Measurements from ENCODE around the gene SPATA32.

Gene SPATA32

GRCh38 chr17:45246338-45246737, 15.6 kb downstream of the SPATA32 start:
- DNase-seq = no peak

GRCh38 chr17:45244725-45245656, 16.9 kb downstream of the SPATA32 start:
- no peak for DNase-seq

- peak; percentile 92 for DNase-seq
Measured at GRCh38 chr17:45243750-45244149, 18.1 kb downstream of the SPATA32 start.

- DNase-seq = no peak
Measured at GRCh38 chr17:45242029-45242414, 19.9 kb downstream of the SPATA32 start.

- peak; percentile 72 for DNase-seq
Measured at GRCh38 chr17:45241328-45242028, 20.4 kb downstream of the SPATA32 start.

GRCh38 chr17:45240905-45241327, 21.0 kb downstream of the SPATA32 start:
- DNase-seq = peak; percentile 47

GRCh38 chr17:45238155-45238774, 23.6 kb downstream of the SPATA32 start:
- no peak for DNase-seq

- no peak for DNase-seq
Measured at GRCh38 chr17:45237686-45238085, 24.2 kb downstream of the SPATA32 start.

GRCh38 chr17:45236282-45236606, 25.6 kb downstream of the SPATA32 start:
- DNase-seq = no peak

- DNase-seq = peak; percentile 84
Measured at GRCh38 chr17:45235416-45236281, 26.2 kb downstream of the SPATA32 start.

- DNase-seq = peak; percentile 68
Measured at GRCh38 chr17:45234641-45235415, 27.1 kb downstream of the SPATA32 start.

GRCh38 chr17:45233423-45233924, 28.4 kb downstream of the SPATA32 start:
- no peak for DNase-seq

GRCh38 chr17:45232514-45233422, 29.1 kb downstream of the SPATA32 start:
- DNase-seq = no peak

- DNase-seq = peak; percentile 63
Measured at GRCh38 chr17:45231481-45232116, 30.3 kb downstream of the SPATA32 start.

- peak; percentile 51 for DNase-seq
Measured at GRCh38 chr17:45230787-45231480, 31.0 kb downstream of the SPATA32 start.

GRCh38 chr17:45230410-45230786, 31.5 kb downstream of the SPATA32 start:
- no peak for DNase-seq

GRCh38 chr17:45229681-45230409, 32.0 kb downstream of the SPATA32 start:
- DNase-seq = no peak

- no peak for DNase-seq
Measured at GRCh38 chr17:45228763-45229539, 32.9 kb downstream of the SPATA32 start.

All from DMS53 (cell line).